Activated CD4-positive, alpha-beta memory T cell treated with anti-CD3 and anti-CD28 coated beads for 36 hours (primary cell): ENCODE measurements around the gene UBE3D. TPM values are rescaled to one million over a fixed set of nuclear protein-coding genes. Genes with fewer than 3 reads are reported as not detected.
"Not testable (repeated sequence)": the region's sequence is repeated elsewhere in the genome, so short reads cannot be mapped to it uniquely, and the experiment has no call there.

Source experiments
- CTCF ChIA-PET: fragments of 350-600 bp; sonication (Branson Sonifier 250); formaldehyde crosslinking; loops from one replicate; lab custom pipeline; 2021; ENCODE audit warnings: antibody characterized with exemption, inconsistent platforms; lab: Charles Lee
- POLR2A ChIA-PET: fragments of 350-600 bp; sonication (Branson Sonifier 250); formaldehyde crosslinking; loops from one replicate; lab custom pipeline; 2021; ENCODE audit warnings: antibody characterized with exemption; lab: Charles Lee
- DNase-seq: peaks from one replicate; pipeline ENCODE4 v3.0.0-alpha.2; 2020
- H3K27ac Mint-ChIP-seq: one replicate; pipeline ENCODE4 v1.8.0; 2021; ENCODE audit warnings: mixed read lengths
- H3K27me3 Mint-ChIP-seq: one replicate; pipeline ENCODE4 v1.8.0; 2021; ENCODE audit warnings: mixed read lengths
- H3K36me3 Mint-ChIP-seq: one replicate; pipeline ENCODE4 v1.8.0; 2021; ENCODE audit warnings: mixed read lengths
- H3K4me1 Mint-ChIP-seq: one replicate; pipeline ENCODE4 v1.8.0; 2021; ENCODE audit warnings: low read depth, mixed read lengths
- H3K4me3 Mint-ChIP-seq: one replicate; pipeline ENCODE4 v1.8.0; 2021; ENCODE audit warnings: mild to moderate bottlenecking, mixed read lengths
- H3K9me3 Mint-ChIP-seq: one replicate; pipeline ENCODE4 v1.8.0; 2021; ENCODE audit warnings: mixed read lengths
- intact Hi-C: fragments of 100-400 bp; cut with micrococcal nuclease; formaldehyde crosslinking; loops from one replicate; pipeline ENCODE4 v1.15.1; 2023
- total RNA-seq, 2 experiments: library from RNA; stranded (reverse); gene quantifications; one replicate each; pipeline ENCODE4 v1.2.3, GENCODE V29; 2021

UBE3D gene
- total RNA-seq, 2 experiments from 2014 or later = 5.2 to 6.3 TPM

GRCh38 chr6:82875573-82876185 is 190.0 kb downstream of the UBE3D start:
- ChIA-PET POLR2A (no interaction called here), CTCF (no interaction called here)
- no peaks in the 10 kb centered on the region for H3K4me1 Mint-ChIP-seq
- H3K9me3 Mint-ChIP-seq = no peaks in the 10 kb centered on the region
- H3K27me3 Mint-ChIP-seq = no peaks in the 10 kb centered on the region
- no peak overlapping the region for H3K4me3 Mint-ChIP-seq
- DNase-seq = no peak
- intact Hi-C loops = no loop called here
- H3K36me3 Mint-ChIP-seq = no peaks in the 10 kb centered on the region
- no peak overlapping the region for H3K27ac Mint-ChIP-seq

- no peaks in the 10 kb centered on the region for H3K27me3 Mint-ChIP-seq
- H3K4me3 Mint-ChIP-seq = no peak overlapping the region
- intact Hi-C loops = no loop called here
- ChIA-PET CTCF (no interaction called here), POLR2A (no interaction called here)
- no peaks in the 10 kb centered on the region for H3K4me1 Mint-ChIP-seq
- no peak for DNase-seq
- no peaks in the 10 kb centered on the region for H3K9me3 Mint-ChIP-seq
- H3K27ac Mint-ChIP-seq = no peak overlapping the region
- no peaks in the 10 kb centered on the region for H3K36me3 Mint-ChIP-seq
These were observed 190.8 kb downstream of the UBE3D start for GRCh38 chr6:82874867-82875266.

- no peaks in the 10 kb centered on the region for H3K27me3 Mint-ChIP-seq
- intact Hi-C loops = no loop called here
- no peaks in the 10 kb centered on the region for H3K4me1 Mint-ChIP-seq
- no peak overlapping the region for H3K27ac Mint-ChIP-seq
- no peaks in the 10 kb centered on the region for H3K36me3 Mint-ChIP-seq
- ChIA-PET CTCF (no interaction called here), POLR2A (no interaction called here)
- no peaks in the 10 kb centered on the region for H3K9me3 Mint-ChIP-seq
- H3K4me3 Mint-ChIP-seq = no peak overlapping the region
- DNase-seq = no peak
These were observed 193.5 kb downstream of the UBE3D start for GRCh38 chr6:82872185-82872584.

- CTCF ChIA-PET = no interaction called here
- Mint-ChIP-seq H3K27me3 (no peaks in the 10 kb centered on the region), H3K36me3 (no peaks in the 10 kb centered on the region), H3K27ac (no peak overlapping the region), H3K4me1 (no peaks in the 10 kb centered on the region), H3K4me3 (no peak overlapping the region), H3K9me3 (no peaks in the 10 kb centered on the region)
- POLR2A ChIA-PET = no interaction called here
- no peak for DNase-seq
- intact Hi-C loops = no loop called here
These were observed 195.0 kb downstream of the UBE3D start for GRCh38 chr6:82870582-82871172.

- Mint-ChIP-seq H3K27me3 (no peaks in the 10 kb centered on the region), H3K9me3 (no peaks in the 10 kb centered on the region), H3K4me3 (no peak overlapping the region), H3K27ac (no peak overlapping the region), H3K4me1 (no peaks in the 10 kb centered on the region), H3K36me3 (no peaks in the 10 kb centered on the region)
- intact Hi-C loops = no loop called here
- POLR2A ChIA-PET = no interaction called here
- CTCF ChIA-PET = no interaction called here
- no peak for DNase-seq
These were observed 196.1 kb downstream of the UBE3D start for GRCh38 chr6:82869493-82869892.

- intact Hi-C loops = no loop called here
- CTCF ChIA-PET = no interaction called here
- Mint-ChIP-seq H3K4me3 (no peak overlapping the region), H3K9me3 (peaks cover 6% of the 10 kb centered on the region), H3K27me3 (no peaks in the 10 kb centered on the region), H3K4me1 (no peaks in the 10 kb centered on the region), H3K36me3 (no peaks in the 10 kb centered on the region), H3K27ac (no peak overlapping the region)
- DNase-seq = no peak
- POLR2A ChIA-PET = no interaction called here
These were observed 197.7 kb downstream of the UBE3D start for GRCh38 chr6:82867946-82868345.

GRCh38 chr6:82866446-82866845 is 199.2 kb downstream of the UBE3D start:
- Mint-ChIP-seq H3K4me1 (no peaks in the 10 kb centered on the region), H3K36me3 (no peaks in the 10 kb centered on the region), H3K4me3 (no peak overlapping the region), H3K27ac (no peak overlapping the region), H3K9me3 (peaks cover 6% of the 10 kb centered on the region), H3K27me3 (no peaks in the 10 kb centered on the region)
- CTCF ChIA-PET = no interaction called here
- no peak for DNase-seq
- intact Hi-C loops = no loop called here
- POLR2A ChIA-PET = no interaction called here

- CTCF ChIA-PET = no interaction called here
- Mint-ChIP-seq H3K36me3 (no peaks in the 10 kb centered on the region), H3K4me1 (no peaks in the 10 kb centered on the region), H3K9me3 (peaks cover 6% of the 10 kb centered on the region), H3K27me3 (no peaks in the 10 kb centered on the region), H3K4me3 (no peak overlapping the region), H3K27ac (no peak overlapping the region)
- POLR2A ChIA-PET = no interaction called here
- intact Hi-C loops = no loop called here
- DNase-seq = no peak
These were observed 200.2 kb downstream of the UBE3D start for GRCh38 chr6:82865461-82865860.

GRCh38 chr6:82863781-82864180 is 201.9 kb downstream of the UBE3D start:
- no peak overlapping the region for H3K4me3 Mint-ChIP-seq
- no peak for DNase-seq
- peaks cover 6% of the 10 kb centered on the region for H3K9me3 Mint-ChIP-seq
- no peaks in the 10 kb centered on the region for H3K27me3 Mint-ChIP-seq
- intact Hi-C loops = no loop called here
- CTCF ChIA-PET = no interaction called here
- POLR2A ChIA-PET = no interaction called here
- no peaks in the 10 kb centered on the region for H3K36me3 Mint-ChIP-seq
- no peak overlapping the region for H3K27ac Mint-ChIP-seq
- H3K4me1 Mint-ChIP-seq = no peaks in the 10 kb centered on the region

GRCh38 chr6:82862543-82862942 is 203.1 kb downstream of the UBE3D start:
- Mint-ChIP-seq H3K27me3 (no peaks in the 10 kb centered on the region), H3K36me3 (no peaks in the 10 kb centered on the region), H3K27ac (no peak overlapping the region), H3K4me1 (no peaks in the 10 kb centered on the region), H3K9me3 (peaks cover 6% of the 10 kb centered on the region), H3K4me3 (no peak overlapping the region)
- intact Hi-C loops = no loop called here
- no peak for DNase-seq
- POLR2A ChIA-PET = no interaction called here
- CTCF ChIA-PET = no interaction called here

- Mint-ChIP-seq H3K4me1 (no peaks in the 10 kb centered on the region), H3K27ac (no peak overlapping the region), H3K36me3 (no peaks in the 10 kb centered on the region), H3K27me3 (no peaks in the 10 kb centered on the region), H3K4me3 (no peak overlapping the region), H3K9me3 (peaks cover 6% of the 10 kb centered on the region)
- intact Hi-C loops = no loop called here
- ChIA-PET POLR2A (no interaction called here), CTCF (no interaction called here)
- DNase-seq = no peak
These were observed 204.5 kb downstream of the UBE3D start for GRCh38 chr6:82861121-82861520.

- H3K4me3 Mint-ChIP-seq, CTCF ChIA-PET, H3K27ac Mint-ChIP-seq, DNase-seq, intact Hi-C loops, POLR2A ChIA-PET, H3K36me3 Mint-ChIP-seq, H3K4me1 Mint-ChIP-seq, H3K27me3 Mint-ChIP-seq, H3K9me3 Mint-ChIP-seq: not testable (repeated sequence)
These were observed 209.6 kb downstream of the UBE3D start for GRCh38 chr6:82856077-82856476.

GRCh38 chr6:82852904-82853303 is 212.7 kb downstream of the UBE3D start:
- DNase-seq, H3K27ac Mint-ChIP-seq, H3K9me3 Mint-ChIP-seq, H3K4me3 Mint-ChIP-seq, CTCF ChIA-PET, H3K4me1 Mint-ChIP-seq, intact Hi-C loops, H3K36me3 Mint-ChIP-seq, H3K27me3 Mint-ChIP-seq, POLR2A ChIA-PET: not testable (repeated sequence)
